ENCODE results near the gene TMEM143. TPM values are rescaled to one million over a fixed set of nuclear protein-coding genes. Genes with fewer than 3 reads are reported as not detected.
A peak's percentile ranks its signal among the peaks of the same experiment; 100 is the strongest.
"Not testable (repeated sequence)": the region's sequence is repeated elsewhere in the genome, so short reads cannot be mapped to it uniquely, and the experiment has no call there.

TMEM143 gene
- total RNA-seq, 1 donor from 2014 or later = 8.4 TPM

- H3K9me3 Mint-ChIP-seq = no peaks in the 10 kb centered on the region
- no peaks in the 10 kb centered on the region for H3K27me3 Mint-ChIP-seq (ENCODE audit: low read depth)
- peak overlapping the region; percentile 92 for H3K4me3 Mint-ChIP-seq
- no peak overlapping the region for H3K27ac Mint-ChIP-seq (ENCODE audit: unreplicated experiment)
- peaks cover 33% of the 10 kb centered on the region for H3K4me1 Mint-ChIP-seq
- no peaks in the 10 kb centered on the region for H3K36me3 Mint-ChIP-seq (ENCODE audit: low read depth)
- peak; percentile 86 for DNase-seq (ENCODE audit: low read depth, low spot score)
- TF ChIP-seq CTCF (conservative IDR thresholded peaks at IDR 0.05) = peak; percentile 73
Observed at GRCh38 chr19:48319647-48320541, 43.8 kb downstream of the TMEM143 start.

- H3K4me1 Mint-ChIP-seq = peaks cover 26% of the 10 kb centered on the region
- H3K9me3 Mint-ChIP-seq = no peaks in the 10 kb centered on the region
- no peaks in the 10 kb centered on the region for H3K27me3 Mint-ChIP-seq (ENCODE audit: low read depth)
- TF ChIP-seq CTCF (conservative IDR thresholded peaks at IDR 0.05) = no peak
- H3K27ac Mint-ChIP-seq (ENCODE audit: unreplicated experiment) = no peak overlapping the region
- no peaks in the 10 kb centered on the region for H3K36me3 Mint-ChIP-seq (ENCODE audit: low read depth)
- no peak for DNase-seq (ENCODE audit: low read depth, low spot score)
- no peak overlapping the region for H3K4me3 Mint-ChIP-seq
Observed at GRCh38 chr19:48318286-48318987, 45.3 kb downstream of the TMEM143 start.

- peaks cover 19% of the 10 kb centered on the region for H3K4me1 Mint-ChIP-seq
- H3K27ac Mint-ChIP-seq (ENCODE audit: unreplicated experiment); H3K36me3 Mint-ChIP-seq (ENCODE audit: low read depth); H3K4me3 Mint-ChIP-seq; H3K9me3 Mint-ChIP-seq; DNase-seq (ENCODE audit: low read depth, low spot score); H3K27me3 Mint-ChIP-seq (ENCODE audit: low read depth): not testable (repeated sequence)
Observed at GRCh38 chr19:48317708-48317960, 46.1 kb downstream of the TMEM143 start.

GRCh38 chr19:48315712-48316111 lies 48.0 kb downstream of the TMEM143 start:
- H3K27ac Mint-ChIP-seq (ENCODE audit: unreplicated experiment) = no peak overlapping the region
- TF ChIP-seq CTCF (conservative IDR thresholded peaks at IDR 0.05) = no peak
- H3K4me1 Mint-ChIP-seq = peaks cover 5% of the 10 kb centered on the region
- H3K4me3 Mint-ChIP-seq = no peak overlapping the region
- no peaks in the 10 kb centered on the region for H3K36me3 Mint-ChIP-seq (ENCODE audit: low read depth)
- no peaks in the 10 kb centered on the region for H3K9me3 Mint-ChIP-seq
- DNase-seq (ENCODE audit: low read depth, low spot score) = no peak
- no peaks in the 10 kb centered on the region for H3K27me3 Mint-ChIP-seq (ENCODE audit: low read depth)

- no peak for DNase-seq (ENCODE audit: low read depth, low spot score)
- Mint-ChIP-seq H3K27me3 (ENCODE audit: low read depth) (no peaks in the 10 kb centered on the region), H3K9me3 (no peaks in the 10 kb centered on the region), H3K4me3 (no peak overlapping the region), H3K27ac (ENCODE audit: unreplicated experiment) (no peak overlapping the region), H3K36me3 (ENCODE audit: low read depth) (no peaks in the 10 kb centered on the region), H3K4me1 (peaks cover 12% of the 10 kb centered on the region)
- TF ChIP-seq CTCF (conservative IDR thresholded peaks at IDR 0.05) = no peak
Observed at GRCh38 chr19:48311384-48311783, 52.4 kb downstream of the TMEM143 start.

- no peak for DNase-seq (ENCODE audit: low read depth, low spot score)
- H3K27me3 Mint-ChIP-seq (ENCODE audit: low read depth) = no peaks in the 10 kb centered on the region
- no peaks in the 10 kb centered on the region for H3K36me3 Mint-ChIP-seq (ENCODE audit: low read depth)
- H3K4me1 Mint-ChIP-seq = peaks cover 12% of the 10 kb centered on the region
- H3K27ac Mint-ChIP-seq (ENCODE audit: unreplicated experiment) = no peak overlapping the region
- no peaks in the 10 kb centered on the region for H3K9me3 Mint-ChIP-seq
- TF ChIP-seq CTCF (conservative IDR thresholded peaks at IDR 0.05) = no peak
- H3K4me3 Mint-ChIP-seq = no peak overlapping the region
Observed at GRCh38 chr19:48310227-48310626, 53.5 kb downstream of the TMEM143 start.

- H3K9me3 Mint-ChIP-seq; H3K27ac Mint-ChIP-seq (ENCODE audit: unreplicated experiment); H3K4me3 Mint-ChIP-seq: not testable (repeated sequence)
Observed at GRCh38 chr19:48309731-48310130, 54.0 kb downstream of the TMEM143 start.

More at GRCh38 chr19:48309731-48310130, 54.0 kb downstream of the TMEM143 start:
- DNase-seq (ENCODE audit: low read depth, low spot score); H3K36me3 Mint-ChIP-seq (ENCODE audit: low read depth); H3K27me3 Mint-ChIP-seq (ENCODE audit: low read depth): not testable (repeated sequence)
- H3K4me1 Mint-ChIP-seq = peaks cover 12% of the 10 kb centered on the region
